HepG2 (cell line): ENCODE data around the gene TNC. TPM values are rescaled to one million over a fixed set of nuclear protein-coding genes. Genes with fewer than 3 reads are reported as not detected.

Experiments
- BORCS8-MEF2B ChIP-seq: sonication (generic); formaldehyde crosslinking; IDR thresholded peaks from 2 replicates; pipeline ENCODE4 v1.8.0; 2022; ENCODE audit warnings: mild to moderate bottlenecking, missing genetic modification reagents
- GABPA ChIP-seq, 2 experiments: IDR thresholded peaks; 2 replicates each; pipeline ENCODE4 v1.6.1; 2011 to 2016; ENCODE audit warnings: low read depth in 2 of 2, low read length in 1 of 2, missing biosample characterization in 1 of 2, missing genetic modification characterization in 1 of 2
- ONECUT2 ChIP-seq: sonication (generic); formaldehyde crosslinking; IDR thresholded peaks from 2 replicates; pipeline ENCODE4 v1.4.0; 2020; ENCODE audit warnings: missing genetic modification reagents
- RELA ChIP-seq: sonication (generic); formaldehyde crosslinking; IDR thresholded peaks from 2 replicates; pipeline ENCODE4 v1.4.0; 2020; ENCODE audit warnings: missing genetic modification reagents
- ZBTB40 ChIP-seq, 2 experiments: fragments of 450-650 bp in 1 of 2; sonication (generic) in 1 of 2; formaldehyde crosslinking in 1 of 2; IDR thresholded peaks; 2 replicates each; pipeline versions ENCODE4 v1.6.1 to v1.8.0; 2016 to 2022; ENCODE audit warnings: antibody characterized with exemption in 1 of 2, mild to moderate bottlenecking in 1 of 2, missing genetic modification reagents in 1 of 2
- ZNF775 ChIP-seq: sonication (generic); formaldehyde crosslinking; IDR thresholded peaks from 2 replicates; pipeline ENCODE4 v1.4.0; 2020; ENCODE audit warnings: missing genetic modification reagents, mild to moderate bottlenecking, moderate library complexity, borderline replicate concordance
- ZNF879 ChIP-seq: sonication (generic); formaldehyde crosslinking; IDR thresholded peaks from 2 replicates; pipeline ENCODE4 v1.8.1; 2023; ENCODE audit warnings: missing genetic modification reagents
- ZZZ3 ChIP-seq: sonication (generic); formaldehyde crosslinking; IDR thresholded peaks from 2 replicates; pipeline ENCODE4 v1.4.0; 2020; ENCODE audit warnings: missing genetic modification reagents, mild to moderate bottlenecking, borderline replicate concordance
- polyA plus RNA-seq, 8 experiments: library from polyadenylated mRNA; depleted of rRNA in 3 of 8; stranded (reverse) in 7 of 8; unstranded in 1 of 8; fragments of >200 nt; fragmentation: Illumina TruSeq in 4 of 8; extraction: Trizol in 4 of 8; gene quantifications; 2 replicates each; pipeline versions ENCODE4 v1.2.1 to v1.2.3, GENCODE V29; 2011 to 2016; ENCODE audit warnings: low read depth in 4 of 8, missing spikeins in 1 of 8, mixed read lengths in 1 of 8; ENCODE audit not compliant: insufficient read depth in 1 of 8
- total RNA-seq, 5 experiments: library from RNA; depleted of rRNA; stranded (reverse); fragments of >200 nt; fragmentation: Illumina TruSeq; extraction: Trizol; gene quantifications; 2 replicates each; pipeline ENCODE4 v1.2.3, GENCODE V29; 2016; ENCODE audit warnings: low read depth in 1 of 5

The TNC gene
- total and polyA plus RNA-seq, 2 of the 13 experiments (the other 11 are each of a cell fraction or from before 2014, with no cell fraction given): not detected

- TF ChIP-seq GABPA (IDR thresholded peaks at IDR 0.05; ENCODE audit: low read depth, low read length) (no peak), GABPA (CRISPR knock-in tag; IDR thresholded peaks at IDR 0.05; ENCODE audit: low read depth) (no peak), RELA (CRISPR knock-in tag) (no peak), ZBTB40 (IDR thresholded peaks at IDR 0.05) (no peak), ZBTB40 (CRISPR knock-in tag; IDR thresholded peaks at IDR 0.05) (no peak), ZNF775 (CRISPR knock-in tag) (no peak), BORCS8-MEF2B (CRISPR knock-in tag) (no peak), ZNF879 (no peak), ONECUT2 (no peak), ZZZ3 (CRISPR knock-in tag) (no peak)
Observed at GRCh38 chr9:115043632-115044031, 74.3 kb downstream of the TNC start (continued).
